Measurements from ENCODE around the gene PREX1. TPM values are rescaled to one million over a fixed set of nuclear protein-coding genes. Genes with fewer than 3 reads are reported as not detected.

The PREX1 gene
- total and polyA plus RNA-seq, 2 donors (not counting 3 experiments of a cell fraction or from before 2014, with no cell fraction given), result 51.3 to 72.9 TPM

- BruUV-seq (replicated peaks), result no TSS peak
- H2AFZ ChIP-seq (ENCODE audit: low read depth, low read length), result no peak overlapping the region
- no peak overlapping the region for H3K4me2 ChIP-seq (ENCODE audit: insufficient read depth, low read length)
- dilution Hi-C loops (cut with MboI; ENCODE audit: extremely low pct_ligation_motif_present, low sequenced_read_pairs) (no loop called here), intact Hi-C loops (cut with micrococcal nuclease) (loop anchor here (5.0 kb wide), 1 partner anchor 346 kb away; no protein-coding TSS in a partner anchor)
- H3K27ac ChIP-seq (ENCODE audit: insufficient read depth, low read depth, low read length), result no peak overlapping the region
- CTCF ChIA-PET, result interaction anchor here (1.2 to 2.2 kb wide), 2 partner anchors 16 to 269 kb away, joined by 3 to 7 read pairs; no protein-coding TSS in a partner anchor
- peaks cover 23% of the 10 kb centered on the region for H3K4me1 ChIP-seq (ENCODE audit: control insufficient read depth, extremely low read depth, insufficient read depth, low read length)
- no peaks in the 10 kb centered on the region for H3K27me3 ChIP-seq (ENCODE audit: control insufficient read depth in 2 of 2, insufficient read depth in 2 of 2, low read length in 2 of 2)
- TF ChIP-seq POLR2A (IDR thresholded peaks at IDR 0.05; ENCODE audit: low read depth, low read length), result no peak
- TF ChIP-seq MYC (IDR thresholded peaks at IDR 0.05; ENCODE audit: low read depth, low read length), result no peak
- TF ChIP-seq EZH2 (IDR thresholded peaks at IDR 0.05; ENCODE audit: borderline replicate concordance, low read depth, low read length, severe bottlenecking), result no peak
- TF ChIP-seq FOS (IDR thresholded peaks at IDR 0.05; ENCODE audit: borderline replicate concordance, insufficient read depth, low read length), result no peak
- no peak for TF ChIP-seq POLR2AphosphoS5 (IDR thresholded peaks at IDR 0.05; ENCODE audit: insufficient read depth, low read depth, low read length)
- no peak for TF ChIP-seq JUN (IDR thresholded peaks at IDR 0.05; ENCODE audit: borderline replicate concordance, insufficient read depth, insufficient read length, low read depth)
- no peak for TF ChIP-seq CTCF (IDR thresholded peaks at IDR 0.05; ENCODE audit: extremely low read depth in 1 of 2, insufficient read depth in 1 of 2, low read depth in 1 of 2, low read length in 2 of 2)
- TF ChIP-seq GATA2 (IDR thresholded peaks at IDR 0.05; ENCODE audit: insufficient read depth, insufficient read length, low read depth, low read length), result no peak
- TF ChIP-seq MAX (IDR thresholded peaks at IDR 0.05; ENCODE audit: insufficient read depth, insufficient read length), result no peak
- H4K20me1 ChIP-seq (replicated peaks; ENCODE audit: control insufficient read depth, extremely low read depth, insufficient read depth, low read length), result no peaks in the 10 kb centered on the region
- no peak overlapping the region for H3K9ac ChIP-seq (replicated peaks; ENCODE audit: extremely low read depth, insufficient read depth, low read length)
- H3K36me3 ChIP-seq (ENCODE audit: control insufficient read depth in 2 of 2, extremely low read depth in 1 of 2, insufficient read depth in 2 of 2, low read length in 2 of 2), result peaks cover 0 to 45% of the 10 kb centered on the region in 2 experiments
- H3K4me3 ChIP-seq (replicated peaks in 1 of 3; ENCODE audit: insufficient read depth in 1 of 3, low read depth in 1 of 3, low read length in 3 of 3), result no peak overlapping the region
- POLR2A ChIA-PET, result no interaction called here
- no peaks in the 10 kb centered on the region for H3K9me3 ChIP-seq (replicated peaks; ENCODE audit: control insufficient read depth, insufficient read depth, low read length)
- DNase-seq (ENCODE audit: low read depth, low spot score) (no peak), FAIRE-seq (no peak)
- H3K9me1 ChIP-seq (replicated peaks; ENCODE audit: control insufficient read depth, extremely low read depth, insufficient read depth, low read length), result no peaks in the 10 kb centered on the region
- no peaks in the 10 kb centered on the region for H3K79me2 ChIP-seq (ENCODE audit: control insufficient read depth, insufficient read depth, low read length)
Observed at GRCh38 chr20:48636301-48636700, 191.5 kb downstream of the PREX1 start.
